Activated CD4-positive, alpha-beta T cell treated with anti-CD3 and anti-CD28 coated beads, Interleukin-2, amount 50 U/mL, for 24 hours (primary cell): Measurements from ENCODE around the gene PGF.

Experiments
- DNase-seq, 2 donors: peaks; one replicate each; pipeline ENCODE4 v3.0.0-alpha.2; 2020; ENCODE audit warnings: low read depth in 1 of 2, low spot score in 1 of 2

The PGF gene

GRCh38 chr14:74921053-74921620 lies 34.3 kb downstream of the PGF start:
- DNase-seq = no peak

- DNase-seq = no peak
These were observed 35.1 kb downstream of the PGF start for GRCh38 chr14:74920281-74920680.

- DNase-seq = no peak
These were observed 35.8 kb downstream of the PGF start for GRCh38 chr14:74919421-74920165.

GRCh38 chr14:74918380-74918779 lies 37.0 kb downstream of the PGF start:
- DNase-seq = no peak

- no peak for DNase-seq
These were observed 37.7 kb downstream of the PGF start for GRCh38 chr14:74917646-74918081.

GRCh38 chr14:74917178-74917543 lies 38.2 kb downstream of the PGF start:
- no peak for DNase-seq

- no peak for DNase-seq
These were observed 39.6 kb downstream of the PGF start for GRCh38 chr14:74915826-74916225.

GRCh38 chr14:74915426-74915825 lies 40.0 kb downstream of the PGF start:
- no peak for DNase-seq

GRCh38 chr14:74913986-74914573 lies 41.3 kb downstream of the PGF start:
- DNase-seq = no peak

GRCh38 chr14:74913393-74913910 lies 41.9 kb downstream of the PGF start:
- DNase-seq = no peak

GRCh38 chr14:74912801-74913200 lies 42.6 kb downstream of the PGF start:
- no peak for DNase-seq

GRCh38 chr14:74912111-74912510 lies 43.3 kb downstream of the PGF start:
- no peak for DNase-seq

GRCh38 chr14:74911704-74912103 lies 43.7 kb downstream of the PGF start:
- no peak for DNase-seq

GRCh38 chr14:74911221-74911620 lies 44.2 kb downstream of the PGF start:
- DNase-seq = no peak

GRCh38 chr14:74910556-74910955 lies 44.8 kb downstream of the PGF start:
- DNase-seq = no peak

GRCh38 chr14:74909911-74910310 lies 45.5 kb downstream of the PGF start:
- no peak for DNase-seq

GRCh38 chr14:74909501-74909900 lies 45.9 kb downstream of the PGF start:
- DNase-seq = no peak

- DNase-seq = no peak
These were observed 46.5 kb downstream of the PGF start for GRCh38 chr14:74908861-74909341.

GRCh38 chr14:74907744-74908143 lies 47.7 kb downstream of the PGF start:
- no peak for DNase-seq

GRCh38 chr14:74906925-74907521 lies 48.4 kb downstream of the PGF start:
- no peak for DNase-seq

- DNase-seq = peak; percentile 65 to 66
These were observed 49.7 kb downstream of the PGF start for GRCh38 chr14:74905595-74906142.
